NOMO-1 (cell line): ENCODE data around the gene CTBP2.
"Not testable (repeated sequence)": the region's sequence is repeated elsewhere in the genome, so short reads cannot be mapped to it uniquely, and the experiment has no call there.

Experiments used
- DNase-seq, 2 experiments: peaks; one replicate each; lab custom pipeline; 2025; ENCODE audit not compliant: unreplicated experiment in 2 of 2; lab: John Stamatoyannopoulos, UW

Gene CTBP2

DNA sequence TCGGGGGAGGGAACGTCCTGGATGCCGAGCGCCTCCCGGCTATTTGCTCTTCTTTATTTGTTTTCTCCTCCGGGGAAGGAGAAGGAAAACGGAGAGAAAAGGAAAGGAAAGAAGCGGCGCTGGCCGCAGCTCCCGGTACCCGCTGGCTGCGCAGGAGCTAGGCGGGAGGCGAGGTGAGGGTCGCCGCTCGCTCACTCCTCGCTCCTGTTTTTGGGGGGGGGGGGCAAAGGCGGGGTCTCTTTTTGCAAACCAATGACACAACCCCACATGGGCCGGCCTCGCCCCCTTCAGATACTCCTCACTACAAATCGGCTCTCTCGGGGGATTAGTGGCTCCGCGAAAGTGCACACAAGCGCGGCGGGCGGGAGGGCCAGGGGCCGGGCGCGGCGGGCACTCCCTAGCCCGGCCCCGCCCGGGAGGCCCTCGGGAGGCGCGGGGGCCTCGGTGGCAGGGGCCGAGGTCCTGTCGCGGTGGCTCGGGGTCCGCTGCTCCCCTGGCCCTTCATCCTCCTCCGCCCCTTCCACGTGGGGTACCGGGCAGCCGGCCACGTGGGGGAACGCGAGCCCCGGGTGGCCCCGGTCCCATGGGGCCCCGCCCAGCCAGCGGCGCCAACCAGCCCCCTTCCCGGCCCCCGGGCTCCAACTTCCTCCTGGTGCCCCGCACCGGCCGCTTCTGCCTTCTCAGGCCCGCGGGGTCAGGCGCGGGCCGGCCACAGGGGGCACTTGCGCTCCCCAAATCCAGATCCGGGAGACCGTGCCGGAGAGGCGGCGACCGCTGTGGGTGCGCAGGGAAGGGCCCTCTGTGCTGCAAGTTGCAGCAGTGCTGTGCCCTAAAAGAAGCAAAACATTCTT is 718 bp upstream of the CTBP2 start:
- DNase-seq, result peak; percentile 87 to 90

DNA sequence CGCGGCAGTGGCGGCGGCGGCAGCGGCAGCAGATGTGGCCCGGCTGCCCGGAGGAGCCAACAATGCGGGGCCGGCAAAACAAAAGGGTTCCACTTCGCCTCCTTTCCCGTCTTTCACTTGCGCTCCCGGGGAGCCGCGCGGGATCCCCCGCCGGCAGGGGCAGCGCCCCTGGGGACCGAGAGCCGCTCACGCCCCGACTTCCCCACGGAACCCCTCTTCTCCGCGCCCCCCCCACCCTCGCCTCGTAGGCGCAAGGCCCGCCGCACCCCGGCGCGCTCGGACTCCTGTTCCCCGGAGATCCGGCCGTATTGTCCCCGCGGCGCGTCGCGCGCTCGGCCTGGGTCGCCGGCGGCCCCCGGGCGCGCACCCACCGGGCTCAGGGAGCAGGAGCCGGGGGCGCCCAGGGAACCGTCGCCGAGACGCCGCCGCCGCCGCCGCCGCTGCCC is 854 bp downstream of the CTBP2 start:
- no peak for DNase-seq

DNA sequence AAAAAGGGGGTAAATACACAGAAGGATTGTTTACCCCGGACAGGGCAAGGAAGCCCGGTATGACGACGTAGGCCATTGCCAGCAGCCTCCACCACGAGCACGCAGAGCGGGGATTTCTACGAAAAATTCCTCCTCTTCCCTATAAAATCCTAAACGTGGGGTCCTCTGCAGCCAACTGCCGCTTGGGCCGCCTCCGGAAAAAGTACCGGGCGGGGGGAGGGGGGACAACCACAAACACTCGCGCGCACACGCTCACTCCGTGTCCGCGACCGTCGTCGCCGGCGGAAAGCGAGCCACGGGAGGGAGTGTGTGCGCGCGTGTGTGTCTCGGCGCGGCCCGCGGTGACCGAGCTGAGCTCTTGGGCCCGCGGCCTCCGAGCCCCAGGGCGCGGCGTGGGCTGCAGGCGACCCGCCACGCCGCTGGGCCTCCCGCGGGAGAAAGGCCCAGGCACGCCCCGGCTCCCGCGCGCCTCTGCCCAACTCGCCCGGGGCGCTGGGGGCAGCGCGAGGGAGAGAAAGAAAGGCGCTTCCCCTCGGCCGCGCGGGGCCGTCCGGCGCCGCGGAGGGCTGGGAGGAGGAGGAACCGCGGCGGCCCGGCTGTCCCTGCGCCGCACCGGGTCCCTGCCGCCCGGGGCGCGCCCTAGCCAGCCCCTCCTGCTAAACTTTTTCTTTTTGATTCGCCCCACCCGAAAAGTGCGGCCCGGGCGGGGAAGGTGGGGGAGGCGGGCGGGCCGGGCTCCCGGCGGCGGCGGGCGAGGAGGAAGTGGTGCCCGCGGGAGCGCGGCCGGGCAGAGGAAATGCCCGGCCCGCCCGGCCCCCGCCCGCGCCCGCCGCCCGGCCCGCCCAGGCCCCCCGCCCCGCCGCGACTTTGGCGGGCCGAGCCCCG is 1.5 kb downstream of the CTBP2 start:
- DNase-seq, result peak; percentile 32 to 63

DNA sequence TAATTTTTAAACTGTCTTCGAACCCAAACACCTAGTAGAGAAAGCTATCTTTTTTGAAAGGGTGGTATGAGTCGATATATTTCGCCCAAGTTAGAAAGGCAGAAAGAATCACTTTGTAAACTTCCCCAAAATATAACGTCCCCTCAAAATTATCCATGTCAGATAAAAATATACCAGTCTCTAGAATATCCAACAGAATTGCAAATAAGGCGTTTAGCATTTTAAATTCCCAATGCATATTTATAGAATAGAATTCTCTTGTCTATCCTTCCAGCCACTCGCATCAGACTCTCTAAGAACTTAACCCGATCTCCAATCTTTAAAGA is 2.1 kb downstream of the CTBP2 start:
- no peak for DNase-seq

DNA sequence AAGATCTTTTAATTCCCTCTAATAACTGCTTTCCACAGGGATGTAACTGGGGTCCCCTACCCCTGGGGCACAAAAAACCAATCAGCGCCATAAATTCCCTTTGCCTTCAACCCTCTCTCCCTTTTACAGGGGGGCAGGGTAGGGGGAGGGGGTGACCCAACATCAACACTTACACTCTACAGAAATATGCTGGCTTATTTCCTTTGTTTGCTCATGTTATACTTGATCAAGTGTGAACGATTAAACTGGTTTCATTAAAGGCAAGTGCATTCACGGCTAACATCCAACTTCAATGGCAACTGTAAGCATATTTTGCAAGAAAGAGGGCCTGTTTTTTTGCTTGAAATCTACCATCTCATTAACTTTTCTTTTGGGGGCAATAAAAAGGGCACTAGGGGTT is 2.9 kb downstream of the CTBP2 start:
- no peak for DNase-seq

DNA sequence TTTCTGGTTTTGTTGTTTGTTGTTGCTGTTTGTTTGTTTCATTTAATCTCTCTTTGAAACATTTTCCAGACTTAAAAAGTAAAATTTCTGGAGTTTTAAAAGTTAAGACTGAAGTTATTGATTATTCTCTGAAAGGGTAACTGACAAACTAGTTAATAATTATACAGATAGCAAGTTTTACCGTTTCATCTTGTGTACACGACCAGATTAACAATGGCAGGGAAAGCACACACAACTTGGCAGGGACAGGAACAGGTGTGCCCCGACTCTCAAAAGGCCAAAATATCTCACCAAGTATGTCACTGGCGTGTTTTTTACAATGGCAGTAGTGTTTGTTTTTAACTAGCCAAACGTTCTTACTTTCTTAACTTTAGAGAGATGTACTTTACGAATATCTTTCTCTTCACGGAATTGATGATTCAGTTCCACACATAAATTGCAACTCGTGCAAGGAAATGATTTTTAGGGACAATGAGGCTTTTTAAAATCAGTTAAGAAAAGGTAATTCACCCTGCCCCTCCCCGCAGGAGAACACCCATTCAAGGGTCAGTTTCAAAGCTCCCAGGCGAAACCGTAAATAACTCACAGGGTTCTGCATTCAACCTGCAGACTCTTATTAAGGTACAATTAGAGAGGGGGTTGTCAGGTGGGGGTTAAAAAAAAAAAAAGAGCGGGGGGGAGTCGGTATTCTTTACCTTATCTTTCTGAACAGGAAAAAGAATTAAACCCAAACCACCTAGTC is 3.5 kb downstream of the CTBP2 start:
- no peak for DNase-seq

DNA sequence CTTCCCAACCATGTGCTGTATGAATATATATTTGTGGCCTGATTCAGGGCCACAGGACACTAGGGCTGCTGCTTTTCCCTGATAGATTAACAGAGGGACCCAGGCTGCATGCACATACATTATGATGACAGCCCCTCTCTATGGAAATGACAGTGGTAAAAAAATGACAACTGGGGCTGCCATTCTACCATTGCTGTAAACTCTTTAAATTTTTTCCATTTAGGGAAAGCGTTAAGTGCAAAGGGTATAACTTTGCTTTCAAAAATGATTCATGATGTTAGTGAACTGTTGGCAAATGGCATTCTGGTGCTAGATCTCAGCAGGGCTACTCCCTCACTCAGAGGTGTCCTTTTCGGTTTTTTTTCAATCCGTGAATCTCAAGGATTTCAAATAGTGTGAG is 4.2 kb downstream of the CTBP2 start:
- no peak for DNase-seq

DNA sequence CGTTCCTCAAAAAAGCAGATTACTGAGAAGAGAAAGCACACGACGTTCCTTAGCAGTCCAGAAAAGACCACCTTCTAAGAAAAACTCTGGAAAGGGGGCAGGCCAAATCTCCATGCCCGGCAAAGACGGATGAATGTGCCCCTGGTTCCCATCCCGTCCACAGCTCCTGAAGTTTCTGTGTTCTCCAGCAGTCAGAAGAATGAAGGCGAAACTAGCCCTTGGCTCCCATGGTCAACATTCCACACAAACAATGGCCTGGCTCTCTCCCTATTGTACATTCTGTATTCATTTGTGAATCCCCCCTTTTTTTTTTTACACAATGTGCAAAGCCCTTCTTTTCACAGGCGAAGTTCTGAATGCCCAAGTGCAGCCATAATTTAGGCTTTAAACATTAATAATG is 5.3 kb downstream of the CTBP2 start:
- no peak for DNase-seq

DNA sequence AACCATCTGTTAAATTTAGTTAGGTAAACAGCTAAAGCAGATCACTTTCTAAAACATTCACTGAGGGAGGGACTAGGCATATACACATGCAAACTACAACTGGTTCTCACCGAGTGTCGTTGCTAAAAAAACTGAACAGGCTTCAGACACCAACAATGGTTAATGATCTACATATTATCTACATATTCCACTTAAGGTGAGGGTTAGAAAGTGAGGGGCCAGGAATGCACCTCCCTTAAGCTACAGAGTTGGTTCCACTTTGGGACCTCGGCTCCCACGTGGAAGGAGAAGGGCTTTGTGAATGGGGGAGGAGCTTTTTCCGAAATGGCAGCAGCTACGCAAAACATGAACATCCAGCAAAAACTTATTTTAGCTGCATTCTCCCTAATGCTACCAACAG is 5.8 kb downstream of the CTBP2 start:
- no peak for DNase-seq

DNA sequence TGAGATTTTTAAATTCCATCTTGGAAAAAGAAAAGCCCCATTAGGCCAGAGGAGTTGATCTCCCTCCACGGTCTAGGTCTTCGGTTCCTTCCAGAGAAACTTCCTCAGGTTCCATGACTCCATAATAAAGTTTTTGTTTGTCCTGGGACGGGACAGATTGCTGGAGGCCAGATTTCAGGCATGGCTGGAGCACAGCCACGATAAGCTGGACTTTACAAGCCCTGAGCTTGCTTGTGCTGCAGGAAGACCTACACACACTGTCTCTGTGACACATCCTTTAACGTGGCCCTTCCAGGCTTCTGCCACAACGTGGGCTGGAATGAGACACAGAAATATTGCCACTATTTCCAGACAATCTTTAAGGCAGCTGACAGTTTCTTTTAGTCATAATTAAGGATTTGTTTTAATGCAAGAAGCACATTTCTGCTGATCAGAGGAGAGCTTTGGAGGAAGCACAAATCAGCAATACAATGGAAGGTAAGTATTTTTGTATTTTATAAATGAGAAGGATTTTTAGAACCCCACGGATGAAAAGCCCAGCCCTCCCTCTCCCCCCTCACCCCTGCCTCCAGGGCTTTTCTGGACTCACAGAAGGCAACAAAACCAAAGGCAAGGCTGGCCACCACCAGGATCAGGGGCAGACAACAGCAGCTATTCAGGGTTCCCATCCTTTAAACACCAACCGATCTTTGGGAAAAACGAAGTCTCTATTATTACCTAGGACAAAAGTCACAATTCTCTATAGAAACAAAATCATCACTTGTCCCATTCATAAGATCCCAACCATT is 6.5 kb downstream of the CTBP2 start:
- no peak for DNase-seq

DNA sequence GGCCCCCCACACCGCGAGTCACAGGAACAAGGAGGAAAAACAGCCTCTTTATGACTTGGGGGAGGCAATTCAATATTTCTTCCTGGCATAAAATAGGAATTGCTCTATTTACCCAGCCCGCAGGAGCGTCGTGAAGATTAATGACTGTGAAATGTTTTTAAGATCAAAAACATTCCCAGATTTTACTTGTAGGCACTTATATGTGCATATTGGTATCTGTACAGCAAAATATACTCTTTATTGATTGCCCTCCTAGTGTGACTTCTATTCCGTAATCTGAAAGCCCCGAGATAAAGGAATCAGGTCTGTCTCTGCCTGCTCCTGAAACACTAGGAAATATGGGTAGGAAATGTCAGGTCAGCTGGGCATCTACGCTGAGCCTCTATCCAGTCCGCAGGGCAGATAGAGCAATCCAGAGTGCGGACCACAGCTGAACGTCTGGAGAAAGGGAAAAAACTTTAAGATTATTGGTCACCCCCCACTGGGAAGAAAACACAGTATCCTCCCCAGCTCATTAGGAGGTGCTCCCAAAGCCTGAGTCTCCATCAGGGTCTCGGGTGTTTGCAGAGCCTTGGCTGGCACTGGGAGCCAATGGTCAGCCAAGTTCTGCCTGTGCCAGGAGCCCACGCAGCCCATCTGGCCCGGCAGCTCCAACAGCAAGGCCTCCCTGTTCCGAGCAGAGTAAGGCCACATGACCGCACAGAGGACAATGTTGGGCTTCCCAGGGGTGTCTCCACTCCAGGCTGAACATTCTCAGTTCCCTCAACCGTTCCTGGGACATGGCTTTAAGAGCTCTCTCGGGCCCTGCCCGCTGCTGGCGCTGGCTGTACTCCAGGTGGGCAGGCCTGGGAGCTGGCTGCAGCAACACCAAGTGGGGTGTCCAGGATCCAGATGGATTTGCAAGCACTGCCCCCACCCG is 7.7 kb downstream of the CTBP2 start:
- no peak for DNase-seq

DNA sequence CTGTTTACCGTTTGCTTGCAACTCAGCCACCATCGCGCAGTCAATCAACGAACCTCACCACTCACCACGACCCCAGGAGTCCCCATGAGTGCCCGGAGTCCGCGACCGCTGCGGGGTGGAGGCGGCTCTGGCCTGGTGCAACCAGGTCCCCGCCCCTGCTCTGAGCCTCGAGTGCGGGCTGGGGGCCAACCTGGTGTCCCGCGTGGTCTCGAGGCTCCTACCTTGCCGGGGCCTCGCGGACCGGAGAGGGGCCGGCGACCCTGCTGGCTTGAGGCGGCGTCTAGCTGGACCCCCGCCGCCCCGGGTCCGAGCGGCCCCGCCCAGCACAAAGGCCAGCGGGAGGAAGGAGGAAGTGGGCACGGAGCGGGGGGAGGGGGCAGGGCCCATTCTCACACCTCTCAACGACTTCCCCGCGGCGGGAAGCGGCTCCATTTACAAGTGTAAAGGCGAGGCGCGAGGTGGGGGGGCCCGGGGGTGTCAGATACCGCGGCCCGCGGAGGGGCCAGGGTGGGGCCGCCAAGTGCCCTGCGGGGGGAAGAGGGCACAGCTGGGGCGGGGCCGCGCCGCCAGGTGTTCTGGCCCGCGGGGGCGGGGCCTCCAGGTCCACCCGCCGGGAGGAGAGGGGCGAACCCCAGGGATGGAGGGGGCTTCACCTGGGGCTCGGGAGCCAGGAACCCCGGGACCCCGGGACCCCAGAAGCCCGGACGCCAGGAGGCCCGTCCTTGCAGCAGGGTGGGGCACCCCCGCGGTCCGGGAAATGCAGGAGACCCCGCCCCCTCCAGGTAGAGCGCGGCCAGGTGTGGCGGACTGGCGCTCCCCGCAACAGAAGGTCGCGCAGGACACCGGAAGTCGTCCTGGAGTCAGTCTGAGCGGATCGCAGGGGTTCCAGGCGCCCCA is 8.6 kb downstream of the CTBP2 start:
- DNase-seq, result peak; percentile 15 to 23

DNA sequence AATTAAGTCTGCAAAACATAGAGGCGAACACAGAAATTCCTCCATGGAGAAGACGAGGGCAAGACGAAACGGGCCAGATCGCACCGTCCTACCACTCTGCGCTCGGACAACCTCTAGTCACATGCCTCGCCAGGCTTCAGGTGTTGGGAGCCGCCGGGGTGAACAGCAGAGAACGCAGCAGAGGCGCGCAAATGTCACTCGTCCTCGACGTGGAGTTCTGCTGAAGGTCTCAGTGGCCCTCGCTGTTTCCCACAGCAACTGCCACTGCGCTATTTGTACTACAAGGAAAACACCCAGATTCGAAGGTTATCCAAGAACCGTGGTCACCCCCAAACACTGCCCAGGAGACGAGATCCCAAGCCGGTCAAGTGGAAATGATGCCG is 9.2 kb downstream of the CTBP2 start:
- no peak for DNase-seq

DNA sequence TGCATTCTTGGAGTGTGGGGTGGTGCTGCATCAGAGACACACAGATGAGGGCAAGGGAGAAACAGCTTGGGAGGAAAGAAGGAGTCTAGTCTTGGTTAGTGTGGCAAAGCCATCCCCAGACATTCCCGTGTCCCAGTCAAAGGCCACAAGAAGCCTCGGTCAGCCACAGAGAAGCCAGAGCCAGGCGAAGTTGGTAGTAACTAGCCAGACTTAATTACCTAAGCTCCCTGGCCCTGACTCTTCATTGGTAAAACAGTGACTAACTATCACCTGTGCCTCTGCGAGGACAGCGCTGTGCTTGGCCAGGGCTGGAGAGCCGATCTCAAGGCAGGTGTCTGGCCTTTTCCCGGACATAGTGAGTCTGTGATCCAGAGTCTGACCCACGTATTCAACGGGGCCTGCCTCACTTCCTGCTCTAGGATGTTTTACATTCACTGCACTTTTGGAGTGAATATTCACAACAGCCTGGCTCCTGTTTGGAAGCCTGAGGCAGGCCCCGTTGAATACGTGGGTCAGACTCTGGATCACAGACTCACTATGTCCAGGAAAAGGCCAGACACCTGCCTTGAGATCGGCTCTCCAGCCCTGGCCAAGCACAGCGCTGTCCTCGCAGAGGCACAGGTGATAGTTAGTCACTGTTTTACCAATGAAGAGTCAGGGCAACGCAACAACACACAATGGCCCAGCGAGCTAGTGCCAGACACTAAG is 9.8 kb downstream of the CTBP2 start:
- DNase-seq, result not testable (repeated sequence)

DNA sequence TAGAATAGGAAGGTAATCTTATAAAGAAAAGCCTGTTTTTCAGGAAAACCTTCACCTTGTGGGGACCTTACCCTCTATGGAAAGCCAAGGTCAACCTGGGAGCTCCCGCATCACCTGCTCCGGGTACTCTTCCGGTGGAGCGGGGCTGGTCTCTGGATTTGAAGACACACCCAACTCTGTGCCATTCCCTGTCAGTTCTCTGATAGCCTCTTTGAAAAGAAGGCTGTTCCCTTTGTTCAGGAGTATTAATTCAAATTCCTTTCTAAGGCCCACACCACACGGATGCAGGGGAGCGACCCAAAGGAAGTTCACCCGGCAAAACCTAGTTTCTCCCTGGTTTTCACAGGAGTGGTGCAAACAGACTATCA is 10.7 kb downstream of the CTBP2 start:
- no peak for DNase-seq

DNA sequence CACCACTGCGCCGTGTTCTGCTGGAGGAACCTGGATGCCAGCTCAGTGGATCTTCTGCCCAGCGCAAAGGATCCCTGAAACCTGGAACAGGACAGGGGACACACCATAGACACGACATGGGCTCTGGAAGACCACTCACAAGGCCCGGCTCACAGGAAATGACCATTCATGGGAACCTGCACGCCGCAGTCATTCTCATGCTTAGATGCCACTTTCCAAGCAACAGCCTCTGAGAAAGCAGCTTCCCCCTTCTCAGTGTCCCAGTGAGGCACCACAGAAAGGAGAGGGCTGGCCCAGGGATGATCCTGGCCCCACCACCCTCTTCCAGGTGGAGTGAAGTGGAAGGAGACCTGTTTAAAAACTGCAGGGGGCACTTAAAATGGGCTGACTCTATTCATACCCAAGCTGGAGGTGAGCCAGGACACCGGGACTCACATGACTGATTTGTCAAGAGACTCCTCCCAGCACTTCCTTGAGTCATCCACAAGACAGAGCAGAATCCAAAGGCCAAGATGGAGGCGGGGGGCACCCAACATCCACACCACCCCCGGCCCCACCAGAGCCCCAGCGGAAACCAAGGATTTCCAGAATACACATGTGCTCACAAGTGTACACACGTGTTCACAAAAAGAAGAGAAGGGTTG is 11.2 kb downstream of the CTBP2 start:
- DNase-seq, result peak in 1 of 2 experiments; percentile 29

DNA sequence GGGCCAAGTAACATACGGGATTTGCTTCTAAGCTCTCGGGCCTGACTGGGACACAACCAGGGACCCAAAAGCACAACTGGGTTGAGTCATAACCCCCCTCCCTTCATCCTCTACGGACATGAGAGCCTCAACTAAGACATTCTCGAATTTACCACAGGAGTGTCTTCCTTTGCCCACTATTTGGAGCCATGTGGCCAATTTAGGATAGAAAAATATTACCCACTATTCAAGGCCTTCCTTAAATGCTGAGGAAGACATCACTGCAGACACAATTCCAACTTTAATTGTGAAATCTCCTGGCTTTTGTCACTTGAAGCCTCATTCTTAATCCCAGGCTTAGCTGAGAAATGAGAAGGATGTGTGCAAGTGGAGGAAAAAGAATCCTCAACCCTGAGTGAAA is 11.8 kb downstream of the CTBP2 start:
- no peak for DNase-seq
